ENCODE results near the gene LZTS3. TPM values are rescaled to one million over a fixed set of nuclear protein-coding genes. Genes with fewer than 3 reads are reported as not detected.
"Not testable (repeated sequence)": the region's sequence is repeated elsewhere in the genome, so short reads cannot be mapped to it uniquely, and the experiment has no call there.

The LZTS3 gene
- total RNA-seq, 4 donors from 2014 or later = 8.3 to 20.0 (median 15.3) TPM

DNA sequence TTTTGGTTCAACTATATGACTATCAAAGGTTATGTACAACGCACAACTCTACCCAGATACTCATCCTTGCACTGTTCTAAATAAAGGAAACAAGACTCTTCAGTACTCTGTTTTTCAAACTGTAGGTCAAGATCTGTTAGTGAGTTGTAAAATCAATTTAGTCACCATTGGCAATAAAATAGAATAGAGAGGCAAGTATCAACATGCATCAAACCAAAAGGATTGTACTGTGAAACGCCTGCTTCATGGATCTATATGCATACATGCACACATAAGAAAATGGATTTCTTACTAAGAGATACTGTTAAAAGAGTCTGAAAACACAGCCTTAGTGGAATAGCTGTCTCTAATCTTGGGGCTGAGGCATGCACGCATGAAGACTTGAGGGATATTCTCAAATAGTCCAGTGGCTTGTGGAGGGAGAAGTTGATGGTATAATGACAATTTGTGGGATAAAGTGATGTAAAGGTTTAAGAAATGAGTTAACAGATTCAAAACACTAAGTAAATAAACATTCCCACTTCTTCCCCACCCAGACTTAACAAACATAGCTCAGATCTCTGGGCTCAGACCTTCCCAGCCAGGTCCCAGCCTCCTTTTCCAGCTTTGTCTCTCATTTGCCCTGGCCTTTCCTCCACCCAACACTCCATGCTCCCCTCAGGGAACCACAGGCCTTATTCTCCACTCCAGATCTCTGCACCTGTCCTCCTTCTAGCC is 10.7 kb upstream of the LZTS3 start:
- no peak for DNase-seq (ENCODE audit: extremely low spot score)
- peaks cover 0 to 15% (median 5%) of the 10 kb centered on the region in 4 donors for H3K36me3 ChIP-seq
- intact Hi-C loops (cut with DNase I) = no loop called here
- H3K9me3 ChIP-seq = no peaks in the 10 kb centered on the region
- no peaks in the 10 kb centered on the region for H3K4me1 ChIP-seq
- H3K27ac ChIP-seq (replicated peaks in 1 of 4) = no peak overlapping the region
- WGBS = 98% methylated on average over 3 of the region's 3 CpGs
- H3K27me3 ChIP-seq = no peaks in the 10 kb centered on the region
- H3K4me3 ChIP-seq = no peak overlapping the region
- TF ChIP-seq EP300 (IDR thresholded peaks at IDR 0.05) (no peak), POLR2A (IDR thresholded peaks at IDR 0.05; ENCODE audit: low read depth) (no peak), POLR2AphosphoS5 (IDR thresholded peaks at IDR 0.05) (no peak)
- TF ChIP-seq, protein P1, sequence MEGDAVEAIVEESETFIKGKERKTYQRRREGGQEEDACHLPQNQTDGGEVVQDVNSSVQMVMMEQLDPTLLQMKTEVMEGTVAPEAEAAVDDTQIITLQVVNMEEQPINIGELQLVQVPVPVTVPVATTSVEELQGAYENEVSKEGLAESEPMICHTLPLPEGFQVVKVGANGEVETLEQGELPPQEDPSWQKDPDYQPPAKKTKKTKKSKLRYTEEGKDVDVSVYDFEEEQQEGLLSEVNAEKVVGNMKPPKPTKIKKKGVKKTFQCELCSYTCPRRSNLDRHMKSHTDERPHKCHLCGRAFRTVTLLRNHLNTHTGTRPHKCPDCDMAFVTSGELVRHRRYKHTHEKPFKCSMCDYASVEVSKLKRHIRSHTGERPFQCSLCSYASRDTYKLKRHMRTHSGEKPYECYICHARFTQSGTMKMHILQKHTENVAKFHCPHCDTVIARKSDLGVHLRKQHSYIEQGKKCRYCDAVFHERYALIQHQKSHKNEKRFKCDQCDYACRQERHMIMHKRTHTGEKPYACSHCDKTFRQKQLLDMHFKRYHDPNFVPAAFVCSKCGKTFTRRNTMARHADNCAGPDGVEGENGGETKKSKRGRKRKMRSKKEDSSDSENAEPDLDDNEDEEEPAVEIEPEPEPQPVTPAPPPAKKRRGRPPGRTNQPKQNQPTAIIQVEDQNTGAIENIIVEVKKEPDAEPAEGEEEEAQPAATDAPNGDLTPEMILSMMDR (IDR thresholded peaks at IDR 0.05) = no peak

DNA sequence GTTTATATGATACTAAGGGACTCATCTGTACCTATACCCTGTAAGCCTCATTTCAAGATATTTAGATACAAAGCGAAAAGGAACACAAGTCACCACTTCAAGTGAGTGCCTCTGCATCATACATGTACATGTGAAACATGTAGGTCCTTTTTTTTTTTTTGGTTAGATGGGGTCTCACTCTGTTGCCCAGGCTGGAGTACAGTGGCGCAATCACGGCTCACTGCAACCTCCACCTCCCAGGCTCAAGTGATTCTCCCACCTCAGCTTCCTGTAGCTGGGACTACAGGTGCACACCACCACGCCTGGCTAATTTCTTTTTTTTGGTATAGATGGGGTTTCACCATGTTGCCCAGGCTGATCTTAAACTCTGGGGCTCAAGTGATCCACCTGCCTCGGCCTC is 9.1 kb upstream of the LZTS3 start:
- intact Hi-C loops (cut with DNase I); H3K27me3 ChIP-seq; H3K36me3 ChIP-seq; H3K4me1 ChIP-seq; H3K4me3 ChIP-seq; H3K9me3 ChIP-seq; DNase-seq (ENCODE audit: extremely low spot score); H3K27ac ChIP-seq (replicated peaks in 1 of 4): not testable (repeated sequence)
- 95% methylated on average over 5 of the region's 5 CpGs for WGBS

- TF ChIP-seq POLR2A (IDR thresholded peaks at IDR 0.05; ENCODE audit: low read depth) (no peak), POLR2AphosphoS5 (IDR thresholded peaks at IDR 0.05) (no peak), EP300 (IDR thresholded peaks at IDR 0.05) (no peak)
- TF ChIP-seq, protein P1 (IDR thresholded peaks at IDR 0.05) = no peak
- H3K27me3 ChIP-seq = no peaks in the 10 kb centered on the region
- H3K4me3 ChIP-seq = no peak overlapping the region
- no peak overlapping the region for H3K27ac ChIP-seq (replicated peaks in 1 of 4)
- intact Hi-C loops (cut with DNase I) = no loop called here
- no peaks in the 10 kb centered on the region for H3K9me3 ChIP-seq
- 77% methylated on average over 5 of the region's 5 CpGs for WGBS
- peaks cover 0 to 6% (median 0%) of the 10 kb centered on the region in 4 donors for H3K36me3 ChIP-seq
- no peaks in the 10 kb centered on the region for H3K4me1 ChIP-seq
- no peak for DNase-seq (ENCODE audit: extremely low spot score)
Observed at GRCh38 chr20:3181270-3181669, 7.9 kb upstream of the LZTS3 start.

DNA sequence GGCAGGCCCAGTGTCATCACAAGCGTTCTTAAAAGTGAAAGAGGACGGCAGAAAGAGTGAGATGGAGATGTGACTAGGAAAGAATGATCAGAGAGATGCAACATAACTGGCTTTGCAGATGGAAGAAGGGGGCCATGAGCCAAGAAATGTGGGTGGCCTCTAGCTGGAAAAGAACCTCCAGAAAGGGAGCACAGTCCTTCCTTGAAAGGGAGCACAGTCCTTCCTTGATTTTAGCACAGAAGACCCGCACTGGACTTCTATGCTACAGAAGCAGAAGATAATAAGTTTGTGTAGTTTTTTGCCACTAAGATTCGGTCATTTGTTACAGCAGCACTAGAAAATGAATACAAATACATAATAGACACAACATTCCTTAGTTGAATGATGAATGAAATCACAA is 7.0 kb upstream of the LZTS3 start:
- Histone ChIP-seq H3K4me3 (no peak overlapping the region), H3K27me3 (no peaks in the 10 kb centered on the region), H3K36me3 (peaks cover 0 to 6% (median 0%) of the 10 kb centered on the region in 4 donors), H3K4me1 (peaks cover 0 to 5% (median 2%) of the 10 kb centered on the region in 4 donors), H3K9me3 (no peaks in the 10 kb centered on the region), H3K27ac (replicated peaks in 1 of 4) (no peak overlapping the region)
- intact Hi-C loops (cut with DNase I) = no loop called here
- no peak for DNase-seq (ENCODE audit: extremely low spot score)
- TF ChIP-seq, protein P1 (IDR thresholded peaks at IDR 0.05) = no peak
- TF ChIP-seq POLR2A (IDR thresholded peaks at IDR 0.05; ENCODE audit: low read depth) (no peak), EP300 (IDR thresholded peaks at IDR 0.05) (no peak)
- 74% methylated on average over 4 of the region's 4 CpGs for whole genome bisulfite sequencing

DNA sequence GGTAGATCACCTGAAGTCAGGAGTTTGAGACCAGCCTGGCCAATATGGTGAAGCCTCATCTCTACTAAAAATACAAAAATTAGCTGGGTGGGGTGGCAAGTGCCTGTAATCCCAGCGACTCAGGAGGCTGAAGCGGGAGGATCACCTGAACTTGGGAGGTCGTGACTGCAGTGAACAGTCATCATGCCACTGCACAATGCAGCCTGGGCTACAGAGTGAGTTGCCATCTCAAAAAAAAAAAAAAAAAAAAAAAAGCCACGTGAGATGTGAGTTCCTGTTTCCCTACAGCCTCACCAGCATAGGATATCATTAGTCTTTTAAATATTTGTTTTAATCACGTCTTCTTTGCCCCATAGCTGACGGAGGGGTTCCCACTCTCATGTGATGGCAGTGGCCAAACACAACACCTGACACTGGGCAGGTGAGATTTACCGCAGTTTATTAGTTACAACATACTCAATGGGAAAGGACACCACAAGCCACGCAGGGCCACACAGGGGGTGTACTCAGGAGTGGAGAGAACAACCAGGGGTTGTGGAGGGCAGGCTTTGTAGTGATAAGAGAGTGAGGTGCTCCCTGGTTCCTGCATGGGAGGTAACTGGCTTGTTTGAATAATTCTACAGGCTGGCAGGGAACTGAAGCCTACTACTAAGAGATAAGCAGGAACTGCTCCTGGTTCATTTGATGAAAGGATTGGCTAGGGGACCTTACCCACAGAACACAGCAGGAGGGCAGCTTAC is 4.6 kb upstream of the LZTS3 start:
- H3K27ac ChIP-seq (replicated peaks in 1 of 4) = no peak overlapping the region
- intact Hi-C loops (cut with DNase I) = no loop called here
- no peak overlapping the region for H3K4me3 ChIP-seq
- H3K9me3 ChIP-seq = no peaks in the 10 kb centered on the region
- TF ChIP-seq POLR2A (IDR thresholded peaks at IDR 0.05; ENCODE audit: low read depth) = no peak
- no peak for TF ChIP-seq EP300 (IDR thresholded peaks at IDR 0.05)
- no peak for TF ChIP-seq POLR2AphosphoS5 (IDR thresholded peaks at IDR 0.05)
- TF ChIP-seq, protein P1 (IDR thresholded peaks at IDR 0.05) = no peak
- H3K36me3 ChIP-seq = no peaks in the 10 kb centered on the region
- no peak for DNase-seq (ENCODE audit: extremely low spot score)
- H3K4me1 ChIP-seq = peaks cover 8 to 24% (median 22%) of the 10 kb centered on the region in 4 donors
- 81% methylated on average over 8 of the region's 8 CpGs for WGBS
- H3K27me3 ChIP-seq = peaks cover 0 to 7% (median 0%) of the 10 kb centered on the region in 4 donors
